Measurements from ENCODE around the gene TTC23.

The TTC23 gene

DNA sequence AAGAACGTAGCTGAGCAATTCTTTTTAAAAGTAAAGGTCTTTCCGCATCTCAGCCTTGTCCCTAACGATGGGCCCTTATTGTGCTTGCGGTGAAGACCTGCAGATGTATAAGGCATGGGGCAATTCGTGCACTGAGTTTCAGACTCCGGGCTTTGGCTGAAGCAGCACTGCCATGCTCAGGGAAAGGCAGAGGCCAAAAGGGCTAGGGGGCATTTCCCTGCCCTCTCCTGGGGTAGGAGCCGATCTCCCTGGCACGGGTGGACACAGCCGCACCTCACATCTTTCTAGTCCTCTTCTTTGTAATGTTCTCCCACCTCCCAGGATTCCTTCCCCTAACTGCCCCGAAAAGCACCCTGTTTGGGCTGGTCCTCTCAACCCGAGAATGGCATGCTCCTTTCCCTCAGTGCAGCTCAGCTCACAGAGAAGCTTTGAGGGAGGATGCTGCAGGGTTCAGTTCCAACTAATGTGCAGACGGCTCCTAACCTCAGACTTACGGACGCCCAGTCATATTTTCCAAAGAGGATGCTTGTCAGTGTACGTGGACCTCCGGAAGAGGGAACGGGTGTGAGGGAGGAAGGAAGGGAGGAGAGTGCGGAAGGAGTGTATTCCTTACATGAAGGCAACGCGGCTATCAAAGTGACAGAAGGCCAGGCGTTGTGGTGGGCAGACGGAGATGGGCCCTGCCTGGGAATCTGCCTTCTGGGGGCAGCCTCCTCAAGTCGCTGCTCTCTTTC, 83.3 kb downstream of the TTC23 start:
- DNase-seq (ENCODE audit: extremely low read depth in 1 of 2, low read depth in 1 of 2) = no peak

GRCh38 chr15:99165020-99165790, 84.2 kb downstream of the TTC23 start:
- no peak for DNase-seq (ENCODE audit: extremely low read depth in 1 of 2, low read depth in 1 of 2)

DNA sequence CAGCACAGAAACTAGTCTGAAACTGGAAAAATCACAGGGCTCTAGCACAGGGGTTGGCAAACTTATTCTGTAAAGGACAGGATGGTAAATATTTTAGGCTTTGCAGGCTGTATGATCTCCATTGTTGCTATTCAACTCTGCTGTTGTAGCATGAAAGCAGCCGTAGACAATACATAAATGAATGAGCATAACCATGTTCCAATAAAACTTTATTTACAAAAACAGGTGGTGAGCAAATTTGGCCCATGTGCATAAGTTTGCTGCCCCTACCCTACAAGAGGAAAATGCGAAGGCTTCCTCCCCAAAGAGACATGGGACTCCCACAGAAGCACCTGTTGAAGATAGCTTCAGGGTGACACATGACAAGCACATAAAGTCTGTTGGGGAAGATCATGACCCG, 85.3 kb downstream of the TTC23 start:
- DNase-seq (ENCODE audit: extremely low read depth in 1 of 2, low read depth in 1 of 2) = no peak

- DNase-seq (ENCODE audit: extremely low read depth in 1 of 2, low read depth in 1 of 2) = no peak
Observed at GRCh38 chr15:99163271-99164062, 85.9 kb downstream of the TTC23 start.

GRCh38 chr15:99158626-99159412, 90.6 kb downstream of the TTC23 start:
- no peak for DNase-seq (ENCODE audit: extremely low read depth in 1 of 2, low read depth in 1 of 2)

GRCh38 chr15:99157456-99157855, 91.9 kb downstream of the TTC23 start:
- no peak for DNase-seq (ENCODE audit: extremely low read depth in 1 of 2, low read depth in 1 of 2)

DNA sequence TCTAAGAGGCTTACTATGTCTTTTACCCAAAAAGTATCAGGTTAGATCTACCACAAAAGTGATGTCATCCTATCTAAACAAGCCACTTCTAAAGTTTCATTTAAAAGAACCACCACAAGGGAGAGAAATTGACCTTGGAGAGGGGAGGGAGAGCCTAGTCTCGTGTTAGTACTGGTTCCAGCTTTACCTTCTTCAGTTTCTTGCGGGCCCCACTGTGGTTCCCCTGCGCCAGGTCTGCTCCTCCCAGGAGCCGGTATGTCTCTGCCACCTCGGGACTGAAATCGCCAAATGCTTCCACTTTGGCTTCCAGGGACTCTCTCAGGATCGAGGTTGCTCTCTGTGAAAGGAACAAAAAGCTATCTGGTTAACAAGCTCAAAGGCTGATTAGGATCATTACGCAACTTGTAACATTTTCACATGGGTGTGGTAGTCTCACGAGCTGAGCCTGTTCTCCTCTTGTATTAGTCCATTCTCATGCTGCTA, 93.4 kb downstream of the TTC23 start:
- DNase-seq (ENCODE audit: extremely low read depth in 1 of 2, low read depth in 1 of 2) = no peak

DNA sequence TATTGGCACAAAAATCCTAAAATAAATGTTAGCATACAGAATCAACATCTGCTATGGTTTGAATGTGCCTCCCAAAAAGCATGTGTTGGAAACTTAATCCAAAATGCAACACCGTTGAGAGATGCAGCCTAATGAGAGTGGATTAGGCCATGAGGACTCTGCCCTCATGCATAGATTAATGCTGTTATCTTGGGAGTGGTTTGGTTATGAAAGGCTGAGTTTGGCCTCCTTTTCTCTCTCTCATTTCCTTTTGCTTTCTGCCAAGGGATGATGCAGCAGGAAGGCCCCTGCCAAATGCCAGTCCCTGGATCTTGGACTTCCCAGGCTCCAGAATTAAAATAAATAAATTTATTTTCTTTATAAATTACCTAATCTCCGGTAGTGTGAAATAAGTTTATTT, 95.1 kb downstream of the TTC23 start:
- DNase-seq (ENCODE audit: extremely low read depth in 1 of 2, low read depth in 1 of 2) = no peak

GRCh38 chr15:99153026-99153535, 96.3 kb downstream of the TTC23 start:
- DNase-seq (ENCODE audit: extremely low read depth in 1 of 2, low read depth in 1 of 2) = no peak

- DNase-seq (ENCODE audit: extremely low read depth in 1 of 2, low read depth in 1 of 2) = no peak
Observed at GRCh38 chr15:99151156-99151555, 98.2 kb downstream of the TTC23 start.

DNA sequence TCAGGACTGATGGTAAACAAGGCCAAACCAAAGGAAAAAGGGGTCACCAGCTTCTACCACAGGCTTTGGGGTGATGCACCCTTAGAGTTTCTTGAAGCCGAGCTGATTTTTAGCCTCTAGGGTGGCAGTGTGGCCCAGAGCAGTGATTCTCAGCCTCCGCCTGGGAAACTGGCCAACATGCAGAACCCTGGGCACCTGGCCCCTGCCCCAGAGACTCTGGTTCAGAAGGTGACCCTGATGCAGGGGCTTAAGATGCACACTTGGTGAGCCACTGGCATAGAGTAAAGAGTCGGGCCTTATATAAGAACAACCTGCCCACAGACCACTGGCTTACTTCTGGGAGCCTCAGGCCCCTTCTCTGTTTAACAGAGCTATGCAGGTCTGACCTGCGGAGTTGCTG, 100.0 kb downstream of the TTC23 start:
- no peak for DNase-seq (ENCODE audit: extremely low read depth in 1 of 2, low read depth in 1 of 2)

DNA sequence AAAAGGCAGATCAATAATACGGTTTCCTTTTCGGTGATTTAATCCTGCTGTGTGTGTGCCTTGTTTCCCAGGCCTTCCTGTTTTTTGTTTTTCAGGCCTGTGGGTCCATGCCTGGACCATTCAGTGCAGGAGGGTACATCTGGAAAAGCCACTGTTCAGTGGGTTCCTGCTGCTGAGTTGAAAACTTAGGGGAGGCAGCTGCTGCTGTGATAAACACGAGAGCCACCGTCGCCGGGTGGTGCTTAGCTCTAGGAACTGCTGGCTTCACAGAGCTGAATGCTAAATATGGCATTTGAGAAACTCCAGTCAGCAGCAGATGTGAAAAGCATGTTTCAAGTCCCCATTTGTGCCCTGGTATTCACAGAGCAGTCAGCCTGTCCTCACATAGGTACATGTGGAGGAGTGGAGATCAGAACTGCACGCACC, 100.5 kb downstream of the TTC23 start:
- DNase-seq (ENCODE audit: extremely low read depth in 1 of 2, low read depth in 1 of 2) = no peak

DNA sequence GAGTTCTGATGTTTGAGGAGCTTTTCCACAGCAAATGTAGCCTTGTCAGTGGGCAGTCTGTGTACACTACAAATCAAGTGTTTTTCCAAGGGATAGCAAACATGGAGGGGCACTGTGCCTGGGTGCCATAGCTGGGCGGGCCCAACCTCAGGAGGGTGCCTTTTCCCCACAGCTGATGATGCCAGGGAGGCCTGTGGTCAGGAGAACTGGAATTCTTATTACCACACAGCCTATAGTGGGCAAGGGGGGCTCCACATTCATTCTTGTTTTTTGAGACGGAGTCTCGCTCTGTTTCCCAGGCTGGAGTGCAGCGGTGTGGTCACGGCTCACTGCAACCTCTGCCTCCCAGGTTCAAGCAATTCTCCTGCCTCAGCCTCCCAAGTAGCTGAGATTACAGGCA, 102.7 kb downstream of the TTC23 start:
- DNase-seq (ENCODE audit: extremely low read depth in 1 of 2, low read depth in 1 of 2) = no peak

DNA sequence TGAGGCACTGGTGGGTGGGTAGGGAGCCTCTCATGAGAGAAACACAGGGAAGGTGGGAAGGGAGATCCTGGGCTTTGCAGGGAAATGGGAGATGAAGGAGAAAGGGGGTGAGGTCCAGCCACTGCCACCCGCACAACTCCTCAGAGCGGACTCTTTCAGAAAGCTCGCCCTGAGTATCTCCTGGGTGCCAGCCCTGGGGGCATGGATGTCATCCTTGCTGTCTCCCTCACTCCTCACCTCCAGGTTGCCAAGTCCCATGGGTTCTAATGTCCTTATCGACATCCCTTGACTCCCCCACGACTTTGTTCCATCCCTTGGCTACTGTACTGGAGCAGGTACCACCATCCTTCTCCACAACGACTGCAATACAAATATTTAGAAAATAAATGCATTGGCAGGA, 103.6 kb downstream of the TTC23 start:
- no peak for DNase-seq (ENCODE audit: extremely low read depth in 1 of 2, low read depth in 1 of 2)

GRCh38 chr15:99145005-99145404, 104.4 kb downstream of the TTC23 start:
- no peak for DNase-seq (ENCODE audit: extremely low read depth in 1 of 2, low read depth in 1 of 2)

DNA sequence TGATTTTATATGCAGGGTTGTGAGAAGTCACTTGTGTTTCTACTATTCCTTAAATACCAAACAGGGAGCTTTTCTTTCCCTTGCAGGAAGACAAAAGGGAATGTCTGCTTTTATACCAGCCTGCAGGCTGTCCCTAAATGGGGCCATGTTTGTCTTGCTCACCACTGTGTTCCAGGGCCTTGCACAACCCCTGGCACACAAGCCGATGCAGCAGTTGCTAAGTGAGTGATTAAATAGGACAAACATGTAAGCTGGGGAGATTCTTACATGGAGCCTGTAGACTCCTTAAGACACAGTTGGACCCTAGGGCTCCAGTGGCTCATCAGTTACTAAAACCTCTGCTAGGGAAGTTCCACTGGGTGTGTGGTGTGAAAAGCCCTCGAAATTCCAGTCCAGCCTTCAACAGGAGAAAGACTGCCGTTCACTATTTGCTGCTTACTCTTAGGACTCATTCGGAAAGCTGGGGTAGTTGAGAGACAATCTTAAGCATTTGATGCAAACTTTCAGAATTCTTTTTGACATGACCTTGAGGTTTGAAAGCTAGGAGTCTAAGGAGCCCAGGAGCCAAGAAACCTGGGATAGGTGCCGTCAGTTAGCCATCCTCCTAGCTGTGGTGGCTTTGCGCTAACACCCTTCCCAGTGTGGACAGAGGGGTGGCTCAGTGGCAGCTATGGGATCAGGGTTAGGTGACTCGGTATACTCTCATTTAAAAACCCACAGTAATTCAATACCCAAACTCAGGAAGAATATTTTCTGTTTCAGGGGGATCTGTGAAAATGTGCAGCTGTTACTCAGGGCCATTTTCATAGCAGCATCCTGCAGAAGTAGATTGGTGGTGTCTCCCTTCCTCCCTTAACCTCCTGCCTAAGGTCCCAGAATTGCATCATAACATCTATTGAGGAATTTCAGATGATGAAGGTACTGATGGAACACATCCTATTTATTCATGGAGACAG, 105.4 kb downstream of the TTC23 start:
- no peak for DNase-seq (ENCODE audit: extremely low read depth in 1 of 2, low read depth in 1 of 2)

- no peak for DNase-seq (ENCODE audit: extremely low read depth in 1 of 2, low read depth in 1 of 2)
Observed at GRCh38 chr15:99143242-99143641, 106.1 kb downstream of the TTC23 start.

GRCh38 chr15:99142562-99142961, 106.8 kb downstream of the TTC23 start:
- no peak for DNase-seq (ENCODE audit: extremely low read depth in 1 of 2, low read depth in 1 of 2)

DNA sequence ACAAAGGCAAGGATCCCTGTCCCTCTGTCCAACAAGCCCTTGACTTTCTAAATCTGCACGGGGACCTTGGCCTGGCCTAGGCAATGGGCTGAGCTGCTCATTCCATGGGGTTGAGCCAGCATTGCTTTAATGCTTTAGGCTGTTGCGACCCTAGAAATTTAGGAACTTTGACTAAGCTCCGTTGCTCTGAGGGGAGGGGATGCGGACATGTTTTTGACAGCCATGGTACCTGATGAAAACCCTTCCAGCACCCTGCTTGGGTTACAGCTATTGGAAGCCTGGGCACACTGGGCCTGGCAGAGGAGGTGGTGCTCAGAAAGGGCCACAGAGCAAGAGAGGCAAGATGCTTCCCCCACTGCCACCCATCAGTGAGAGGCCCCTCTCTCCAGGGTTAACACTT, 107.4 kb downstream of the TTC23 start:
- DNase-seq (ENCODE audit: extremely low read depth in 1 of 2, low read depth in 1 of 2) = no peak

Data from activated CD8-positive, alpha-beta memory T cell treated with anti-CD3 and anti-CD28 coated beads for 1 hour (primary cell).